Activated CD8-positive, alpha-beta memory T cell treated with anti-CD3 and anti-CD28 coated beads, Interleukin-2, amount 50 U/mL, for 4 hours (primary cell): ENCODE measurements around the gene PTPRD.

Experiments
- DNase-seq: peaks from one replicate; pipeline ENCODE4 v3.0.0-alpha.2; 2020

Gene PTPRD

DNA sequence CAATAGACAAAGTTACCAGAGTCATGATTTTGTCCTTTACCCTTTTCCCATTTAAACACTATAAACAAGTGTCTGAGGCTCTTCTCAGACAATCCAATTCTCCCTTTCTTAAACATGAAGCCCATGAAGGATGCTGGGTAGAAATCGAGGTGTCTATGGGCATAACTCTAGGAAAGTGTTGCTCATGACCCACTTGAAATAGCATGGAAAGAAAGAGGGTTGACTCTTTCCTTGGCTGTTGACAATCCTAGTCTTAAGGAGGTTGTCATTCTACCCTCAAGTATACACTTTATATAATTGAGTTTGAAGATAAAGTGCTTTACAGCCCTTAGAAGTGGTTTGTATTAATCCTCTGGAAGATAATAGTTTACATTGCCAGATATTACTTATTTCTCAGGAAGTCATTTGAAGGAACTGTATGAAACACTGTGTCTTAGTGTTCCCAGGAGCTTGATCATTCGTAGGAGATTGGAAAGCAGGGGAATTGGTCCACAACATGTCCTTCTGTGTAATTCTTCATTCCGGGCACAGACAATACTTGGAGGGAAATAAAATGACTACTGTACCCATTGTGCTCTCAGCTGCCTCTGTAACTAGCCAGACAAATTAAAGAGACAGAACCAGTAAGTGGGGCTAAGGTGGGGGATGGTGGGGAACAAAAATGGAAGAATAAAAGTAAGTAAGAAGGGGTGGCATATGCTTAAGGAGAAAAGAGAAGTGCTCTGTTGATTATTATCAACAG lies 1734.9 kb downstream of the PTPRD start:
- DNase-seq = no peak

DNA sequence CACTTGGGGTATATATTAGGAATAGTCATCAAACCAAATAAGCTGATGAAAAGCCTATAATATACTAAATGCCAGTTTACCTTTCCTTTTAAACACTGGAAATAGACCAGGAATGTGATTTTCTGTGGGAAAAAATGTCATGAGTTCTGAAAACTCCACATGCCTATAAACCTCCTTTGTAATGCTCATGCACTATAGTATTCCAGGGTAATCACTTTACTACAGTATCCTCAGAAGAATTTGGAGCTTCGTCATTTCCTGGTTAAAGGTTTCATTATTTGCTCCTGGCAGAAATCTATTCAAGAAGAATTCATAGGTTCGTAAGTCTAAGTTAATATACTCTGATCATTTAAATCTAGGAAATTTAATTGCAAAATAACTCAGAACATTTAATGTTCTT lies 1736.5 kb downstream of the PTPRD start:
- DNase-seq = no peak

DNA sequence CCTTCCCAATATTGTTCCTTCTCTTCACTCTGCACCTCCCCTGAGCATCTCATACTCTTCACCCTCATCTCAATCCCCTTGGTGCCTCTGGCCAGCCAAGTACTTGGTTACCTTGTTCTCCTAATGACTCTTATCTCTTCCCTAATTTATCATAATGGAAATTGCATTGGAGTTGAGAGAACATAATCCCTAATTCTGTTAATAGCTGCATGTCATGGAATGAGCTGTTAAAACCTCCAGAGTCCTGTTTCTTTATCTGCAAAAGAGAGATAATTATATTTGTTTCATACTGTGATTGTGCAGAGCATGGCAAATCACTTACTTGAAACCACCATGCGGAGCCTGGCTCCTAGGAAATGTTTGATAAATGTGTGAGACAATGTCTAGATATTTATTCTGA lies 1738.3 kb downstream of the PTPRD start:
- DNase-seq = no peak

DNA sequence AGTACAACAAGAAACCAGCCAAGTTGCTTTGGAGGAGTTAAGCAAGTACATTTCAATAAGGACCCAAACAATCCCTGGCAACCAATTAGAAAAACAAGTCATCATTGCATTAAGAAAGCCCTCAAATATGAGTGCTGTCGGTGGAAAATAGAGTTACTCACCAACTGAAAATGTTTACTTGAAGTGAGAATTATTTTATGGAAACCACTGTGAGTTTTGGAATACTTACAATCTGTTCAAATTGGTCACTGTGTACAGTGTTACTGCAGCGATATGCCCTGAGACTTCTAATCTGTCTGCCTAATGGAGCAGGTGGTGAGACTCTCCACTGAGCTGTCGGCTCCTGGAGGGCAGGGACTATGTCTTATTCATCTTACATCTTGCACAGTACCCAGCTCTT lies 1740.0 kb downstream of the PTPRD start:
- DNase-seq = no peak

DNA sequence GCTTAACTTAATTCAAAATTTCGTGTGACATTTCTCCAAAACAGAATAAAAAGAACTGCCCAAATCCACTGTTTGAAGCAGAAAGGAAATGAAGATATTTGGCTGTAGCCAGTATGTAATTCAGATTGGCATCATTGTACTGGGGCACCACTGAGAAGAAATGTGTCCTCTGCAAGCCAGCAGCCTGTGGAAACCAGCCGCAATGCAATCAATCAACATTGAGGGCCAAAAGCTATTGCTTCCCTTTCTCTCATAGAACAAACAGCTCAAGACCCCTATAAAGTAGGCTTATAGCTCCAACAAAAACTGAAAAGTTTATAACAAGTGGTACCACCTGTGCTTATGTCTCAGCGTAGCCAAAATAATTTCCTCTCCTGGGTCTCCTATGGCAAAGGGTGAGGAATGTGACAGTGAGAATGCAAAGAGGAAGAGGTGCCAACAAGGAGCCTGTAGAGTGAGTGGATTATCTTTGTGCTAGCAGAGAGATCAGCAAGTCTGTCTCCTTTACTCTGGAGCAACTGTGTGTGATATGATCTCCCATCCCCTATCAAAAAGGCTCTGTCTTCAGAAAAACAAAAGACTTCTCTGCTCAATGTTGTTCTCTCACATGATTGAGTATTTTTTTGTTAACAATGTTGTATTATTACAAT lies 1740.9 kb downstream of the PTPRD start:
- no peak for DNase-seq

DNA sequence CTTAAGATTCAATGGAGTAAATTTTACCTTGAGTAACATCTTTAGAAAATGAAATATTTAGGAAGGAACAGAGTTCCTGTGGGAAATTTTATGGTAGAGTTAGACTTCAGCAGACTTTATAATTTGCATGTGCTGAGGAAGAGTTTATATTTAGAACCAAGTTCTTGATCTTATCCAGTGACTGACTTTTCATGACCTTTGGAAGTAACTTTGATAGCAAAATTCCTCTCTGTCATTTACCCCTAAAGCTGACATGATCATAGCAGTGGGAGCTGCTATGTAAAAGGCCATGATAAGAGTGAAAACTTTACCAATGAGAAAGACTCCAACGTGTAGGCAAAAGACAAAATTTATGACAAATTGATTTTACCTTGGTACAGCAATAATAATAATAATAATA lies 1741.4 kb downstream of the PTPRD start:
- no peak for DNase-seq

DNA sequence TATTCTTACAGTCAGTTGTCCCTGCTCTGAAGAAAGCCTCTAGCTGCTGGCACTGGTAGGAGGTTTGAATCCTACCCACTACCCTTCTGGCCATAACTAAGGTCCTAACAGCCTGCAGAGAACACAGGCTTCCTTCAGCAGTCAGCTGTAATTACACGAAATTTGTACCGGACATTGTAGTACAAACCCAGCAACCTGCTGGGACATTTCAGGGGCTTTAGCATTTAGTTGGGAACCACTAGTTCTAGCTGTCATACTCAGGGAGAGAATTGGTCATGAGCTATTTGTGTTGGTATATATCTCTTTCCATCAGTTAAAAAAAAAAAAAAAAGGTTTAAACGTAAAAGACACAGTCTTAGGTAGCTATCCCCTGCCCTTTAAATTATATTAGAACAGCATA lies 1743.0 kb downstream of the PTPRD start:
- DNase-seq = no peak

DNA sequence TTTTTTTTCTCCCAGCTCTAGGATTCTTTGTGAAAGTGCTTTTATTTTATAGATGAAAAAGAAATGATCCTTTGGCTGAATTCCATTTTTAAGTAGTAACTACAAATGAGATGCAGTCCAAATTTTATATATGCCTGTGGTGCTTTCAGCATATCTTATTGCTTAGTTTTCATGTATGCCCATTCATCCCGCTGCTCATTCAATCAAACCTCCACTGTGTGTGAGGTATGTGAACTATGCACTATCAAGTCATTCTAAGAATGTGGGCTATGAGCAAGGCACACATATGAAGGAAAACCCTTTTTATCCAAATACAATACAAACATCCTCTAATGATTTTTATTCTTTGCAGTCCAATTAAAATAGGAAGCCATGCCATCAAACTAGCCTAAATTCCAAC lies 1744.2 kb downstream of the PTPRD start:
- no peak for DNase-seq

DNA sequence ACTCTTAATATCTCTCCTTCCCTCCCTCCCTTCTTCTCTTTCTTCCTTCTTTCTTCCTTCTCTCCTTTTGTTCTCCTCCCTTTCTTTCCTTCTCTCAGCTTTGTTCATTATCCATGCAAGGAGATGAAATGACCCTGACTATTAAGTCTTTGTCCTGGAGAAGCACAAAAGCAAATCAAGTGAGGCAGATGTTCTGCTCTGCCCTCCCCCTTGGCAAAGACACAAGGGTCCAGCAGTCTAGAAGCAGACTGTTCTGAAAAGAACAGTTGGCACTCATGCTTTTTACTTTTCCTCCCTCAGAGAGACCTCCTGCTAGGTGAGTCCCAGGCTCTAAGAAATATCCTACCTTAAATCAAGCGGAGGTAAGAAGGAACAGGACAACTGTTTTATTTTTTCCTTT lies 1745.7 kb downstream of the PTPRD start:
- DNase-seq = no peak

DNA sequence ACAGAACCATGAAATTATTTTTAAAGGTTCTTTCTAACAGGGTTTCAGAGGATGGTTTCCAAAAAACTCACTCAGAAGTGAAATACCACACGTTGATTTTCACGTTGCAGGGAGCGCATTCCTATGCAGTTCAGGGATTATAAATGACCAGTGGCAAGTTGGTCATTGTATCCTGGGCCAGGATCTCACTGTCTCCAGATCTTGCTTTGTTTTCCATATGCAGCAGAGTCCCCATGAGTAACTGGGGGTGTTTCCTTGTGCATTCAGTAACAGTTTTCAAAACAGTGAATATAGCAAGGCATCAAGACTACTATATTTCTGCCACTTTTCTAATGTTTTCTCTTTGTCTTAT lies 1748.3 kb downstream of the PTPRD start:
- DNase-seq = no peak

DNA sequence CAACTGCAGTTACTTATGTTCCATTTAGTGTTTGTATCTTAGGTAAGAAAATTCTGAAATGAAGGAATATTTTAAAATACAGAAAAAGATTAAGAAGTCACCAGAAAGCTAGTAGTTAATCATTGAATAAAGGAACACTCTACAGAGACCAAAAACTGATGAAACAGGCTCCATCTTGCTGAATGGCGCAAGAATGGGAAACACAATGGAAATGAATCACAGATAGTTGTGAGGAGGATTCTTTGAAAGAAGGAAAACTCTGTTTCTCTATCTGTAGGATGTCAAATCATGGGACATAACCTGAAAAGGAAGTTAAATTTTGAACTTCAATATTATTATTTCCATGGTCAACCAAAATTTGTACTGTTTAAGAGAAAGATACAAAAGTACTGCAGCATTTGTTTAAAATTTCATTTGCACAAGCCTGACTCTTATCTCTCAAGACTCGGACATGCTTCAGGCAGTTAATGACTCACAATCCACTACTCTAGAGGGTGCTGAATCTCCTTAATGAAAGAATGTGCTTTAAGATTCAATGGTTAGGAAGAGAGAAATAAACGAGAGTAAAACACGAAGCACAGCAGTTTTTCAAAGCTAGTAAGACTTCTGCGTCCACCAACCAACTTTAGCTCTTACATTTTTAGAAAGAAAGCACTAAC lies 1748.8 kb downstream of the PTPRD start:
- DNase-seq = no peak

DNA sequence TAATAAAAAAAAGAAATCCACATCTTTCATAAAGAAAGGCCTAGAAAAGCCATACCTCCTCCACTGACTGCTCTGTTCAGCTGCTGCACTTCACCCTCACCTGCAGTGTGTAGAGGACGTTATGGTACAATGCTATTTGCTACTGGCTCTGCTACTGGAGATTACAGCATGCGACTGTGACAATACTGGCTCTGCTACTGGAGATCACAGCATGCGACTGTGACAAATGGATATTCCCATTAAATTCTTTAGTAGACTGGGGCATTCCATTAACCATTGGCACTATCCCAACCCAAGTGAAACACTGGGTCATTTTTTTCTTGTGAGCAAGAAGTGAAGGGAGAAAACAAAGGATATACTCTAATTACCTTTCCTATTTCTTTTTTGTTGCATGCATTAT lies 1749.7 kb downstream of the PTPRD start:
- DNase-seq = no peak

DNA sequence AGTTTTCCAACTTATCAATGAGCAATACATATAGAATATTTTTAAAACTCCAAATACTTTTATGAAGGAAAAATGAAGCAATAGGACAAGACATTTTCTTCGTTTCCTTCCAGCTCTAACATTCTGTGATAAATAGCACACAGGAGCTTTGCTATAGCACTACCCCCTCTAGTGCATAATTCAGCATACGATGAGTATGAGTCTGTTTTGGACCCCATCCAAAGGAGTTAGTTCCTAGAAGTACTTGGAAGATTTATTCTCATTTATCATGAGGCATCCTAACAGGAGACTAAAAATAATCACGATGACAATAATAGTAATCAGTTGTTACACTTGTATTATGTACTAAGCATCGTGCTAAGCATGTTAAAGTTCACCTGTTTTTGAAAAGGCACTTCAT lies 1751.9 kb downstream of the PTPRD start:
- DNase-seq = no peak

DNA sequence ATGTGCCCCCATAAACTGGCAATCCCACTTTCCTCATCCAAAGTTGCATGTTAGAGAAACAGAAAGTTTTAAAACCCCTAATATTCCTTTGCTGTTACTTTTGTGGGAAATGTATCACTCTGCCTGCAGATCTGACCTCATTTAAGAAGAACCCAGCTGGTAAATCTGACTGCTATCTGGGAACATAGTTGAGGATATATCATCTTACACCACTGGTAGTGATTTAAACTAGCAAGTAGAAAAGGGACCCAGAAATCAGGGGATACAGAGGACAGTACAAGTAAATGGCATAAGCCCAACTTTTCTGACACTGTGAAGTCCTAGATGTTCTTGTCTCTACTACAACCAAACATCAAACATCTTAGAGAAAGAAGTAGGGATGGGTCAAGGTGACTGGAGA lies 1752.7 kb downstream of the PTPRD start:
- no peak for DNase-seq

DNA sequence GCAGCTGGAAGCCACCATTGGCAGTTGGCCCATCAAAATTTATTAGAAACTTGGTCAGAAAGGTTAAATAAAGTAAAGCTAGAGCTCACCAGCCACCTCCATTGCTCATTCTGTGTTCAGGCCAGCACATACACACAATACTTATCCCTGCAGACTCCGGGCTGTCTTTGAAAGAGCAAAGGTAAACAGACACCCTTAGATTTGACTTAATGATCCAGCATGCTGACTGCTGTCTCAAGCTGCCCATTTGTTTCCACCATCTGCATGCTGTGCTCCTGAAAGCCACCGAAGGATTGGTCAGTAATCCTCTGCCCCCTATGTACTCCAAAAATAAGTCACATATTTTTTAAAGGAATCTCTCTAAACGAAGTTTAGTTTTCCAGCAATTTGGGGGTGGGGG lies 1753.4 kb downstream of the PTPRD start:
- no peak for DNase-seq

DNA sequence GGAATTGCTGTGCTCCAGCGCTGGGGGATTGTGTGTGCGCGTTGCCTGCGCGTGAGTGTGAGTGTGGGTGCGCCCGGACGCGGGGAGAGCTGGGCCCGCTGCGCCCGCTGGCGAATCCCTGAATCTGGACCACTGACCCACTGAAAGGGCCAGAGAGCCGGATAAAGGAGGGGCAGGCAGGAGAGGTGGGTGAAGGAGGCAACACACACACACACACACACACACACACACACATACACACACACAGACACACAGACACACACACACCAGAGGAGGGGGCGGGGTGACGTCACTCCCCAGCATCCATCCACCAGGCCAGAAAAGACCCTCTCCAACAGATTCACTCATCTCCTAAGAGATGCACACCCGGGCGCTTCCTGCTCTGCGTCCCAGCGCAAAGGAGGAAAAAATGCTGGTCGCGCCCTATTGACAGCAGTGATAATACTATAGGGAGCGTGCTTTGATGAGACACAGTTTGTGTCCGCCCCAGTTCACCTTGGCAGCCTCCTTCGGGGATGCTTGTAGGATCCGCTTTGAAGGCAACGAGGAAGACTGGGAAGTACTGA lies 1754.1 kb downstream of the PTPRD start:
- no peak for DNase-seq

DNA sequence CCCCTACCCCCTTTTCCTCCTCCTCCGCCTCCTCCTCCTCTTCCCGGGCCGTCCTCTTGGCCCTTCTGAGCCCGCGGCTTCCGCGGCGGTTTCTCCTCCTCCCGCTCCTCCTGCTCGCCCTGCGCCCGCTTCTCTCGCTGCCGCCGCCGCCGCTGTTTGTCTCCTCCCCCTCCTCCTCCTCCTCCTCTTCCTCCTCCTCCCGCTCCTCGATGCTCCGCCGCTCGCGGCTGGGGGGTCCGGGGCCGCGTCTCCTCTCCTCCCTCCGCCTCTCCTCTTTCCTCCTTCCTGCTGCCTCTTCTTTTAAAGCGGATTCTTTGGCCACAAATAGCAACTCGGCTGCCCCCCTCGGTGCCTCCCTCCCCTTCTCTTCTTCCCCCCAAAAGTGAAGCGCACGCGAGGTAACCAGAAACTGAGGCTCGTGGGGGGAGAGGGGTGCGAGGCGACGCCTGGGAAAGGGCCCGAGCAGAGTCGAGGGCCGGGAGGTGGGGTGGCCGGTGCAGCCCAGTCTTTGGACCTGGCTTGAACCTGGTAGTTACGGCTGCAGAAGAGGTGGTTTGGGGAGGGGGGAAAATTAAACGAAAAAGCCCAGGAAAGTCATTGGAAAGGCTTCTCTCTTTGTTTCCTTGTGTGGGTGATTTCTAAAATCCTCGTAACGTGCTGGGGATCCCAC lies 1754.7 kb downstream of the PTPRD start:
- no peak for DNase-seq

DNA sequence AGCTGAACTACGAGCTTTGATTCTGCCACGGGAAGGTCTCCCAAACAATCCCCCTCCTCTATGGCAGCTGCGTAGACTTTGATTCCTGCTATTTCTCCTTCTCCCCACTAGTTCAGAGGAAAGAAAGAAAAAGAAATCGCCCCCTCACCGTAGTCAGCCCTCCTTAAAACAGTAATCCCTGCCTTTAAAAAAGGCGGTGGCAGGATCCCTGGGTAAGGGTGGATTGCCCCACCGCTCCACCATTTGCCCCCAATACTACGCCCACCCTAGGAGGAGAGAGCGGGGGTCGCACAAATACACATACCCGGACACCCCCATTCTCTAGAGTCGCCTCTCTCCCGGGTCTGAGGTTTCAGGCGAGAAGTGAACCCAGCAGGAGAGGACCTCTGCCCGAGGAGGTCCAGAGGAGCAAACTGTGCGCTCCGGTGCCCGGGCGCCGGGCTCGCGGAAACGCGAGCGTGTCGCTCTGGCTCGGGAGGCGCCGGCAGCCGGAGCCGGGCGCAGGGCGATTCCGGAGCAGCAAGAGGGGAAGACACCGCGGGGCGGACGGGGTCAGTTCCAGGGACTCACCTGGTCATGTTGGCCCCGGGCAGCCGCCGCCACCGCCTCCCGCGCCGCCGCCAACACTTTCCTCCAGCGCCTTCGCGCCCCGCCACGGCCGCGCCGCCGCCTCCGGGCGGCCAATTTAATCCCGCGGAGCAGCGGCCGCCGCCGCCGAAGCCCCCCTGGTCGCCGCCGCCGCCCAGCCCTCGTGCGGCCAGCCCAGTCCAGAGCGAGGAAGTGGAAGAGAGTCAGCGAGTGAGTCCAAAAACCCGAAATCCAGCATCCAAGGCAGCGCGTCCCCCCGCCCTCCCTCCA lies 1755.5 kb downstream of the PTPRD start:
- no peak for DNase-seq

DNA sequence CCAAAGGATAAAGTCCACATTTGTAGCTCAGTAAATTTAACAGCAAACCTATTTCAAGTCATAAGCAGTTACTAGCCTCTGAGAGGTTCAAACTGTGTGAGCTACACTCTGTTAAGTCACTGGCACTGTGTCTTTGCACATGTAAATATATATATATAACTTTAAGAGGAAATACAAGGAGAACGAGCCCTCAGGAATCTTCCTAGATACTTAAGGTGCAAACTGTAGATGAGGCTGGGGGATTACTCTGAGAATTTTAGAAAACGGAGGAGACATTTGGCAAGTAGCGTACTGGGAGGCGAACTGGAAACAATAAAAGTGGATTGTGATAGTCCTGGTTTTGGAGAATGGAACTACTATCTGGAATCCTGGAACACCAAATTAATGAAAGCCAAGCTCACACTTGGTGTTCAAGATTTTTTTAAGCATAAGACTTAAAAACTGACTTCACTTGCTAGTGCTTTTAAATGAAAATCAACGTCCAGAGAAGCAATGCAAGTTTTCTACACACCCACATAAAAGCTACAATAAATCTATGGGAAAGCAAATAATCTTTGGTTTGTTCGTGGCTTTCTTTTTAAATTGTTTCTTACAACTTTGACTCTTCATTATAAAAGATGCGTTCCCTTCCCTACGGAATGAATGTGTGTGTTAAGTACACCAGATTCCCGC lies 1756.3 kb downstream of the PTPRD start:
- DNase-seq = no peak

DNA sequence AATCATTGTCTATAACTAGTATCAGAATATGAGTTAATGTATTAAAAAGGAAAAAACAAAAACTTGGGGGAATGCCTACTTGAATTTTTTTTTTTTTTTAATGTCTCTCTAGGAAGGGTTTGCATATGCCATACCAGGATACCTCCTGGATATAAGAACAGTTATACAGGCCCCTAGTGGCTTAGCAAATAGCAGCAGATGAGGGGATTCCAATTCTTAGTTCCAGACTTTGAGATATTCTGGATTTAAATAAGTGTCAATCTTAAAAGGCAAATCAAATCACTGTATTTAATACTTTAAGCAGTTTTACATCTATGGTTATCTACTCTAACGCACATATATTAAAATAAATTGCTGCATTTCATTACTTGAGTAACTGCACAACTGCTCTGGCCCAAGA lies 1757.8 kb downstream of the PTPRD start:
- DNase-seq = no peak

DNA sequence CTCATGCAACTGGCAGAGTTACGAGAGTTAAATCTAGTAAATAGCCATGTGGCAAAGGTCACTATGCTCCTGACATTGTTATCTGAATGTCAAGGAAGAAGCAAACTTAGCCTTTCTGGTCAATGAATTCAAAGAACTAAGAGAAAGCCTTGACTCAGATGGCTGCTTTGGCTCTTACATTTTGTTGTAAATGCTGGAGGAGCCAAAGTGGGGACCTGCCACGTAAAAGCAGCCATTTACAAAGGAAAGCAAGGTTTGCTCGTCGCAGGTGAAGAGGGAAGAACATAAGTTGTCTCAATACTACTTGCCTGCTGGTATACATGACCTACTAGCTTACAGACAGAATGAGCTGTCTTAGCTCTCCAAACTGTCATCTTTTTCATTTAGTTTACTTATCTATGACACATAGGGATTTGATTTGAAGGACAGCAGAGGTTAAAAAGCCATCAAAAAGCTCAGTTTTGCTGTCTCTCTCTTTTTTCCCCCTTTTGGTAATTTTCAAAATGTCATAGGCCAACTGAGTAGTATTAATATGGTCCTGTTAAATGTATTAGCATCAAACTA lies 1760.4 kb downstream of the PTPRD start:
- no peak for DNase-seq

DNA sequence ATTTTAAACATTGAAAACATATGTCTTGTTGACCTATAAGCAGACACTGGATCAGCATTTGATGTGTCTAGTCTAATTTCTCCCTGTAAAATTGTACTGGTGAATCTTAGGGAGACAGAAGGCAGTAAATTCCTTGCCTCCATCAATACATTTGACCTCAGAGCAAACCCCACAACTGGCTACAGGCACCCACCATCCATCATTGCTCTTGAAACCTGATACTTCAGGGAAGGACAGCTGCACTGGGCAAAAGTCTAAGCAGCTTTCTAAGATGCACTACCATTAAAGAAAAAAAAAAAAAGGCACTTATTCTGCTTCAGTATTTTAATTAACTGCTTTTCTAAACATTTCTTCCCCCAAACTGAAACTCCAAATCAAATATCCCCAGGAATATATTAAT lies 1761.9 kb downstream of the PTPRD start:
- DNase-seq = no peak
